Ecto neural progenitor cell (in vitro differentiated cells): ENCODE measurements around the gene PTGFRN.

ENCODE experiments used
- DNase-seq: peaks from one replicate; pipeline ENCODE4 v3.0.0-alpha.2; 2018; ENCODE audit warnings: low spot score

The PTGFRN gene

GRCh38 chr1:117034791-117035290 lies 125.1 kb downstream of the PTGFRN start:
- DNase-seq = no peak

DNA sequence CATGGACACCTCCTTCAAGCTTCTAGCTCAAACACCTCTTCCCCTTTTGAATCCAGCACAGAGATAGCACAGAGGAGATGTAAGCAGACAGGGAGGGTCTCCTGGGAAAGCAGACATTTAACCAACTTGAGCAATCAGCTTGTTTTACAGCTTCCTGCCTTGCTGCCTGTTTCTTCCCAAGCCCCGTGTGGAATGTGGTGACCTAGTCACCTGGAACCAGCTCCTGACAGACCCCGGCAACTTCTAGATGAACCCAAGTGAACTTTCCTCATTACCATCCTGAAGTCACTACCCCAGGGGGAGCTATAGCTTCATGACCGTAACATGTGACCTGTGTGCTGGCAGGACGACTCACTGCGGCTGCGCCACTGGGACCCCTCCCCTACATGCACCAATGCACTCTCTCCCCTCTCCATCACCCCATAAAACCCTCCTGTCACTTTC lies 126.3 kb downstream of the PTGFRN start:
- no peak for DNase-seq

- no peak for DNase-seq
Observed at GRCh38 chr1:117037802-117038201, 128.1 kb downstream of the PTGFRN start.

GRCh38 chr1:117038236-117038635 lies 128.5 kb downstream of the PTGFRN start:
- no peak for DNase-seq
